ENCODE measurements around the gene MYL9.

The MYL9 gene

GRCh38 chr20:36526521-36527011 lies 14.8 kb upstream of the MYL9 start:
- no peak for DNase-seq

GRCh38 chr20:36527331-36528125 lies 13.8 kb upstream of the MYL9 start:
- DNase-seq: no peak

- DNase-seq: no peak
Measured at GRCh38 chr20:36528176-36528874, 13.0 kb upstream of the MYL9 start.

- no peak for DNase-seq
Measured at GRCh38 chr20:36528875-36529417, 12.4 kb upstream of the MYL9 start.

- DNase-seq: no peak
Measured at GRCh38 chr20:36532388-36532787, 8.9 kb upstream of the MYL9 start.

- DNase-seq: no peak
Measured at GRCh38 chr20:36532822-36533221, 8.5 kb upstream of the MYL9 start.

- DNase-seq: no peak
Measured at GRCh38 chr20:36538026-36538722, 3.1 kb upstream of the MYL9 start.

GRCh38 chr20:36540551-36541211 lies 638 bp upstream of the MYL9 start:
- no peak for DNase-seq

- no peak for DNase-seq
Measured at GRCh38 chr20:36541768-36542488, 609 bp downstream of the MYL9 start.

GRCh38 chr20:36542516-36543183 lies 1.3 kb downstream of the MYL9 start:
- DNase-seq: no peak

GRCh38 chr20:36543184-36544133 lies 2.1 kb downstream of the MYL9 start:
- no peak for DNase-seq

- no peak for DNase-seq
Measured at GRCh38 chr20:36544134-36545018, 3.1 kb downstream of the MYL9 start.

- DNase-seq: no peak
Measured at GRCh38 chr20:36546111-36546736, 4.9 kb downstream of the MYL9 start.

- DNase-seq: no peak
Measured at GRCh38 chr20:36547186-36548005, 6.1 kb downstream of the MYL9 start.

GRCh38 chr20:36548006-36548315 lies 6.6 kb downstream of the MYL9 start:
- DNase-seq: no peak

GRCh38 chr20:36548704-36549627 lies 7.6 kb downstream of the MYL9 start:
- DNase-seq: no peak

- no peak for DNase-seq
Measured at GRCh38 chr20:36549628-36549941, 8.3 kb downstream of the MYL9 start.

Data from T-helper 2 cell (primary cell).